Dendritic cell treated with granulocyte-macrophage colony-stimulating factor and Interleukin-4, amounts not matched to agents 40 ng/mL and 50 ng/mL, for 4 days (primary cell): ENCODE results near the gene CTCFL.

Experiments
- H3K27ac Mint-ChIP-seq: one replicate; pipeline ENCODE4 v1.8.0; 2022; ENCODE audit warnings: mild to moderate bottlenecking, mixed read lengths
- H3K27me3 Mint-ChIP-seq: one replicate; pipeline ENCODE4 v1.8.0; 2022; ENCODE audit warnings: mild to moderate bottlenecking, mixed read lengths
- H3K36me3 Mint-ChIP-seq: one replicate; pipeline ENCODE4 v1.8.0; 2022; ENCODE audit warnings: low read depth, mixed read lengths
- H3K4me1 Mint-ChIP-seq: one replicate; pipeline ENCODE4 v1.8.0; 2022; ENCODE audit warnings: low read depth, mixed read lengths
- H3K4me3 Mint-ChIP-seq: one replicate; pipeline ENCODE4 v1.8.0; 2022; ENCODE audit warnings: mild to moderate bottlenecking, moderate library complexity, mixed read lengths
- H3K9me3 Mint-ChIP-seq: one replicate; pipeline ENCODE4 v1.8.0; 2022; ENCODE audit warnings: mixed read lengths
- intact Hi-C: fragments of 100-400 bp; cut with micrococcal nuclease; formaldehyde crosslinking; loops from one replicate; pipeline ENCODE4 v1.15.0; 2022

The CTCFL gene

GRCh38 chr20:57564180-57564802 lies 39.4 kb upstream of the CTCFL start:
- intact Hi-C loops: no loop called here
- H3K4me1 Mint-ChIP-seq: no peaks in the 10 kb centered on the region
- H3K27ac Mint-ChIP-seq: no peak overlapping the region
- no peak overlapping the region for H3K4me3 Mint-ChIP-seq
- H3K9me3 Mint-ChIP-seq: no peaks in the 10 kb centered on the region
- H3K36me3 Mint-ChIP-seq: no peaks in the 10 kb centered on the region
- peaks cover 18% of the 10 kb centered on the region for H3K27me3 Mint-ChIP-seq

GRCh38 chr20:57563522-57563921 lies 38.6 kb upstream of the CTCFL start:
- Mint-ChIP-seq H3K36me3 (no peaks in the 10 kb centered on the region), H3K4me1 (no peaks in the 10 kb centered on the region), H3K4me3 (no peak overlapping the region), H3K9me3 (no peaks in the 10 kb centered on the region), H3K27me3 (peaks cover 13% of the 10 kb centered on the region), H3K27ac (no peak overlapping the region)
- intact Hi-C loops: no loop called here

DNA sequence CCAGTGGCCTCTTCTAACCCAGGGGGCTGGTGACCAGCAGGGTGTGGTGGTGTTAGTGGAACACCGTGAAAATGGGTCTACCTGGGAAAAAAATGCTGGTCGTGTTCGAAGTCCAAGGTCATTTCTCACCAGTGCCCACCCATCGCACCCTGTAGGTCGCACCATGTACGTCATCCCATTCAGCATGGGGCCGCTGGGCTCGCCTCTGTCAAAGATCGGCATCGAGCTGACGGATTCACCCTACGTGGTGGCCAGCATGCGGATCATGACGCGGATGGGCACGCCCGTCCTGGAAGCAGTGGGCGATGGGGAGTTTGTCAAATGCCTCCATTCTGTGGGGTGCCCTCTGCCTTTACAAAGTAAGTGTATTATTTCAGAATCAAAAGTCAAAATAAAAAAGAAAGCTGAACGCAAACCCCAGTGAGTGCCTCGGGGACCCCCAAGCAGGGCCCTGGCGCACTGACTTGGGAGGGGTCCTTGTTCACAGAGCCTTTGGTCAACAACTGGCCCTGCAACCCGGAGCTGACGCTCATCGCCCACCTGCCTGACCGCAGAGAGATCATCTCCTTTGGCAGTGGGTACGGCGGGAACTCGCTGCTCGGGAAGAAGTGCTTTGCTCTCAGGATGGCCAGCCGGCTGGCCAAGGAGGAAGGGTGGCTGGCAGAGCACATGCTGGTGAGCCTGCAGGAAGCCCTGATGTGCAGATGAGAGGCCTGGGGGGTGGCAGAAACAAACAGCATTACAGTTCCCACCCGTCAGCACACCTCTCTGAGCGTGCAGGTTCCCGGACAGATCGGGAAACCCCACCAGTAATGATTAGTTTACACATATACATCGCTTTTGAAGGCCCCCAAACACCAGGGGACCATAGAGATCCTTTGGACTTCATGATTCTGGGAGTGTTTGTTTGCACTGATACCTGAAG lies 37.9 kb upstream of the CTCFL start:
- no peaks in the 10 kb centered on the region for H3K9me3 Mint-ChIP-seq
- intact Hi-C loops: no loop called here
- peaks cover 9% of the 10 kb centered on the region for H3K27me3 Mint-ChIP-seq
- no peaks in the 10 kb centered on the region for H3K36me3 Mint-ChIP-seq
- H3K4me3 Mint-ChIP-seq: no peak overlapping the region
- H3K4me1 Mint-ChIP-seq: no peaks in the 10 kb centered on the region
- H3K27ac Mint-ChIP-seq: no peak overlapping the region

DNA sequence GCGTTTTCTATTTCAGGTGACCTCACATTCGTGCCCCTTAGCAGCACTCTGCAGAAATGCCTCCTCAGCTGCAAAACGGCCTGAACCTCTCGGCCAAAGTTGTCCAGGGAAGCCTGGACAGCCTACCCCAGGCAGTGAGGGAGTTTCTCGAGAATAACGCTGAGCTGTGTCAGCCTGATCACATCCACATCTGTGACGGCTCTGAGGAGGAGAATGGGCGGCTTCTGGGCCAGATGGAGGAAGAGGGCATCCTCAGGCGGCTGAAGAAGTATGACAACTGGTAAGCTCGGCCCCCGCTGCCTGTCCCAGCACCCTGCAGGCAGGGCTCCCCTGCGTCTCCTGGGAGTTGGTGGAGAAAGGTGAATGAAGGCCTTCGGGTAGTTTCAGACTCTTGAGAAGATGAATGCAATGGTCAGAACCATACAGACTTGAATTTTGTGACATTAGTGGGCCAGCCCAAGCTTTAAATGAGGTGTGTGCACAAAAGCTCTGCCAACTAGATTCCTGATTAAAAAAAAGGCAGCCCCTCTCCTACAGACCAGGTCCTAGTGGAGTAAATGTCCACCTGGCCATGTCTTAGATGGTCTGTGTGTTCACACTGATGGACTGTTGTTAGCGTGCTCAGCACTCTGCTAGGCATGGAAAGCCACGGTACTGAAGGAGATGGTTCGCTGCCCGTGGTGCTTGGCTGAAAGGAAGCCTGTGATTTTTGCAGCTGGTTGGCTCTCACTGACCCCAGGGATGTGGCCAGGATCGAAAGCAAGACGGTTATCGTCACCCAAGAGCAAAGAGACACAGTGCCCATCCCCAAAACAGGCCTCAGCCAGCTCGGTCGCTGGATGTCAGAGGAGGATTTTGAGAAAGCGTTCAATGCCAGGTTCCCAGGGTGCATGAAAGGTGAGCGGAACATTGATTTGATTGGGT lies 36.7 kb upstream of the CTCFL start:
- Mint-ChIP-seq H3K4me1 (no peaks in the 10 kb centered on the region), H3K27me3 (peaks cover 13% of the 10 kb centered on the region), H3K9me3 (no peaks in the 10 kb centered on the region), H3K27ac (no peak overlapping the region), H3K4me3 (no peak overlapping the region), H3K36me3 (no peaks in the 10 kb centered on the region)
- intact Hi-C loops: no loop called here

DNA sequence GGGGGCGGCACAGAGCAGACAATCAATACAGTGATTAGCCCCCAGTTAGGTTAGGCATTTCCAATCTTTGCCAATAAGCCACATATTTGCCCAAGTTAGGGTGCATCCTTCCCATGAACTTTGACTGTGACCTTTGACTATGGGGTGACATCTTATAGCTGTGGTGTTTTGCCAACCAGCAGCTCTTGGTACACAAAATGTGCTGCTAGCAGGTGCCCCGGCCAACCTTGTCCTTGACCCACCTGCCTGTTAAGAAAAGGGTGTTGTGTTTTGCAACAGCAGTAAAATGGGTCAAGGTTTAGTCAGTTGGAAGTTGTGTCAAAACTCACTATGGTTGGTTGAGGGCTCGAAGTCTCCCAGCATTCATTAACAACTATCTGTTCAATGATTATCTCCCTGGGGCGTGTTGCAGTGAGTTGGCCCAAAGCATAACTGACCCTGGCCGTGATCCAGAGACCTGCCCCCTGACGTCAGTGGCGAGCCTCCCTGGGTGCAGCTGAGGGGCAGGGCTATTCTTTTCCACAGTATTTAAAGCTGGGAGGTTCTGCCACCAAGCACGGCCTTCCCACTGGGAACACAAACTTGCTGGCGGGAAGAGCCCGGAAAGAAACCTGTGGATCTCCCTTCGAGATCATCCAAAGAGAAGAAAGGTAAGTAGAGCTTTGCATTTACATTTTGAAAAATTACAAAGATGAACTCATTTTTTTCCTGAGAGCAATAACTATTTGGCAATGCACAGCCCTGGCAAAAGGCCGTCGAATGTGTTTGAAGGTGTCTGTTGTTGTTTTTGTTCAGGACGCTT lies 35.8 kb upstream of the CTCFL start, which contains the start of gene PCK1:
PCK1 (plus strand) TSS at position 557 of the 802 bp plus-strand sequence. CDS start 302 bp downstream, outside the sequence.
- Mint-ChIP-seq H3K9me3 (no peaks in the 10 kb centered on the region), H3K4me3 (no peak within 1 kb of the TSS), H3K27ac (no peak within 1 kb of the TSS), H3K27me3 (peaks cover 18% of the 10 kb centered on the region), H3K36me3 (no peaks in the 10 kb centered on the region), H3K4me1 (no peaks in the 10 kb centered on the region)
- intact Hi-C loops: no loop called here

DNA sequence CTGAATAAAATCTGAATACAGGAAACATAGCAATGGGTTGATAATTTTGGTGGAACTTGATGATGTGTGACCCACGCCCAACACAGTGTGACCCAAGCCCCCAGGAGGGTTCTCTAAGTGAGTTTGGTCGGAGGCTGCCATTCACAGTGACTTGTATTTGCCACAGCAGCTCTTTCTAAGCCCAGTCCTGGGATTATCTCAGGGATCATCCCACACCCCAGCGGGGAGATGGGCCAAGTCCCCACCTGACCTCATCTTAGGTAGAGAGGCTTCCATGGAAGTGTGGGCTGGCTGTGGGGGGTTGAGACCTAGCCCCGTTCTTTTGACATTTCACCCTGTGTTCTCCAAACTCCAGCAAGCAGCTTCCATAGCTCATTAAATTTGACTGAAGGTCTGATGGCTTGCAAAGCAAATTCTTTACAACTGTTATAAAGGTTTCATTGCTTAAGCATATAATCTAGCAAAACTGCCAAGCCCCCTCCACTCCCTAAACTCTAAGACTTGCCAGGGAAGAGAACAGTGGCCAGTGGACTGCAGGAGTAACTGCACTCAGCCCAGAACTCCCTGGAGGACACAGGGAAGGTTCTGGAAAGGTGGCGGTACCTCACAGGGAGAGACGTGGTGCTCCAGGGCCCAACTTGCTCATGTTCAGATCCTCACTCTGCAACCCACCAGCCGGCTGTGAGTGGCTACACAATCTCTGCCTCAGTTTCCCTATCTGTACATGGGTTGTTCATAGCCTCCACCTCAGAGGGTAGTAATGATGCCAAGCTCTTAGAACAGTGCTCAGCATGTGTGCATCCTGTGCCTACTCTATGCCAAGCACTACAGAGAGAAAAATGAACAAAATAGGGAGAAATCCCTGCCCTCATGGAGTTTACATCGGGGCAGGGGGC lies 35.0 kb upstream of the CTCFL start:
- no peak overlapping the region for H3K27ac Mint-ChIP-seq
- H3K36me3 Mint-ChIP-seq: no peaks in the 10 kb centered on the region
- H3K9me3 Mint-ChIP-seq: no peaks in the 10 kb centered on the region
- intact Hi-C loops: no loop called here
- H3K4me3 Mint-ChIP-seq: no peak overlapping the region
- H3K4me1 Mint-ChIP-seq: no peaks in the 10 kb centered on the region
- H3K27me3 Mint-ChIP-seq: peaks cover 17% of the 10 kb centered on the region

- peaks cover 17% of the 10 kb centered on the region for H3K27me3 Mint-ChIP-seq
- intact Hi-C loops: no loop called here
- no peaks in the 10 kb centered on the region for H3K9me3 Mint-ChIP-seq
- H3K27ac Mint-ChIP-seq: no peak overlapping the region
- no peak overlapping the region for H3K4me3 Mint-ChIP-seq
- H3K4me1 Mint-ChIP-seq: no peaks in the 10 kb centered on the region
- no peaks in the 10 kb centered on the region for H3K36me3 Mint-ChIP-seq
These were observed 34.3 kb upstream of the CTCFL start for GRCh38 chr20:57559289-57559634.

GRCh38 chr20:57558614-57559288 lies 33.8 kb upstream of the CTCFL start:
- no peaks in the 10 kb centered on the region for H3K36me3 Mint-ChIP-seq
- no peaks in the 10 kb centered on the region for H3K9me3 Mint-ChIP-seq
- no peak overlapping the region for H3K4me3 Mint-ChIP-seq
- H3K27ac Mint-ChIP-seq: no peak overlapping the region
- peaks cover 17% of the 10 kb centered on the region for H3K27me3 Mint-ChIP-seq
- intact Hi-C loops: no loop called here
- no peaks in the 10 kb centered on the region for H3K4me1 Mint-ChIP-seq

- Mint-ChIP-seq H3K27me3 (peaks cover 17% of the 10 kb centered on the region), H3K4me1 (no peaks in the 10 kb centered on the region), H3K36me3 (no peaks in the 10 kb centered on the region), H3K4me3 (no peak overlapping the region), H3K9me3 (no peaks in the 10 kb centered on the region), H3K27ac (no peak overlapping the region)
- intact Hi-C loops: no loop called here
These were observed 33.1 kb upstream of the CTCFL start for GRCh38 chr20:57557926-57558613.

DNA sequence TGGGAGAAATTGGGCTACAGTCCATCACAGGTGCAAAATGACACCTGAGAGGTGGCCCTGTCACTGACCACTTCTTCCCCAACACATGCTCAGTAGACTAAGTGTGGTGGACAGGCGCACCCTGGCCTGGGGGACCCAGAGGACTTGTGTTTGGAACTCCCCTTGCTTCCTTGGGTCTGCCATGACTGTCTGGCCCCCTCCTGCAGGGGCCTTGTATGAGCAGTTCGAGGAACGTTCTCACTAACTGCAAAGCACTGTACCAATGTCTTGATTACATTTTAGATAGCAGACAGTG lies 32.0 kb upstream of the CTCFL start:
- Mint-ChIP-seq H3K27ac (no peak overlapping the region), H3K27me3 (peaks cover 17% of the 10 kb centered on the region), H3K9me3 (no peaks in the 10 kb centered on the region), H3K4me3 (no peak overlapping the region), H3K4me1 (no peaks in the 10 kb centered on the region), H3K36me3 (no peaks in the 10 kb centered on the region)
- intact Hi-C loops: no loop called here

DNA sequence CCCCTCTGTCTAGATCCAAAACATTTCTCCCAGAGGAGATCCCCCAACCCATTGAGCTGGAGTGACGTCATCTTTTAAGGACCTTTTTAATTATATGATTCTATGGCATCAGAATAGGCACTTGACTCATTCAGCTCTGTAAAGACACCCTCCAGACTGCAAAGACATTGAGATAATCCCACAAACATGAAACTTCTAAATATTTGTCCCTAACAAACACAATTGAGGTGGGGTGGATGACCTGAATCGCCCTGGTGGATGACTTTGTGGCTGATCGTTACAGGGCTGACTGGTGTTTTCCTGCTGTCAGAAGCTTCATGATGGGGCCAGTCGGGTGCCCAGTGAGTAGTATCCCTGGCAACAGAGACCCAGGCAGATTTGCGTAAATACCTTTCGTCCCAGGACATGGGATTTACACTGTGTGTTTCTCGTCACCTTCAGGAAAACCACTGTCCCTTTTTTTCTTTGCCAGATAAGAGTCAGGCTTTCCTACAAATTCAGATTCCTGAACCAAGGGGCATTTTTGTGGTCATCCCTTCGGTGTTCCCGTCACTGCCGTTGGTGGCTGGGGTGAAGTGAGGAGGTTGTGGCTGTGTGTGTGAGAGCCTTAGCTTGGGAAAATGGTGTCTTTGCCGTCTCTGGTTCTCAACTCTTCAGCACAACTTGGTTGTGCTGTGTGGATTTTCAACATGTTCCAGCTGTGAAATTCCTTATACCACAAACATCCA lies 30.7 kb upstream of the CTCFL start:
- Mint-ChIP-seq H3K4me1 (no peaks in the 10 kb centered on the region), H3K27ac (no peak overlapping the region), H3K9me3 (no peaks in the 10 kb centered on the region), H3K36me3 (no peaks in the 10 kb centered on the region), H3K4me3 (no peak overlapping the region), H3K27me3 (peaks cover 21% of the 10 kb centered on the region)
- intact Hi-C loops: no loop called here
